GM21526 (cell line): ENCODE data around the gene FEM1B.

Experiments used
- ATAC-seq: cut with Tn5 transposase; IDR thresholded peaks from one replicate; pipeline ENCODE4 v1.9.1; 2021; ENCODE audit warnings: moderate library complexity; ENCODE audit not compliant: unreplicated experiment, low FRiP score

The FEM1B gene

DNA sequence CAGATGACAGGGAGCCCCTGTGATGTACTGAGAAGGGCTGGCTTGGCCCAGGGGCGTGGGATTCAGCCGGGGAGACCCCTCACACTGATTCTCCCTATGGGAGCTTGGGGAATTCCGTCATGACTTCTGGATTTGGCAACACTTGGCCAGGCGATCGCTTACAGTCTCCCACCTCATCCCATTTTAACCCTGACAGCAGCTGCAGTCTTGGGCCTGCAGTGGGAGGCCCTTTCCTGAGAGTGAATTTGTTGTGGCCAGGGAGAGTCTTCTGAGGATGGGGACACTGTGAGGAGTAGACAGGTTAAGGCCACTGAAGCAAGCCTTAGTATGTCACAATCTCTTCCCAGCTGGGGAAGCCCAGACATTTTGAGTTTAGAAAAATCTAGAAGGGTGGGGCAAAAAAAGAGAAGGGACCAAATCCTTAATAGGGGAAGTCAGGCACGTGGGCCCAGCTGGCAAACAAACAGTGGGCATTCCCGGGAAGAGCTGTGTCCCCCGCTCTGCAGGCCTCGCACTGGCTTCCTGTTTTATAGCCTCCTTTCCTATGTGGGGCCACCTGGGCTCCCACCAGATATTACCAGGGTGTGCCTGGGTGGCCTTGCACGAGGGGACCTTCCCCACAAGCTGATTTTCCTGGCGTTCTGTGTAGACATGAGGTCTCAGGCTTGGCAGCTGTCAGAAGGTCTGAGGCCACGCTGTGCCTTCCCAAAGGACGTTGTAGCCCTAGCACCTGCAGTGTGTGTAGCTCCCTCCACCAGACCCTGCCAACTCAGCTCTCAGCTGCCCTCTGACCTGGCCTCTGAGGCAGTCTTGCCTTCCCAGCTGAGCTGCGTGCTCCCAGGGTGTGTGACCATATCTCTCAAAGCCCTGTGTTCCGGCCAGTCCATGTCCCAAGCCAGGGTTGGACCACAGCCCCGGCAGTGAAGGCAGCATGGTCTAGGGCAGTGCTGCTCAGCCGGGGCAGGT, 64.5 kb downstream of the FEM1B start:
- no peak for ATAC-seq

- ATAC-seq, result no peak
Measured at GRCh38 chr15:68343579-68344225, 66.2 kb downstream of the FEM1B start.

- ATAC-seq, result no peak
Measured at GRCh38 chr15:68344600-68344999, 67.1 kb downstream of the FEM1B start.
